Midbrain (tissue), 1 donor: ENCODE measurements around the gene GSC.
"Not testable (repeated sequence)": the region's sequence is repeated elsewhere in the genome, so short reads cannot be mapped to it uniquely, and the experiment has no call there.

Source experiments
- DNase-seq: peaks from one replicate; lab custom pipeline; 2025; lab: John Stamatoyannopoulos, UW

Gene GSC

DNA sequence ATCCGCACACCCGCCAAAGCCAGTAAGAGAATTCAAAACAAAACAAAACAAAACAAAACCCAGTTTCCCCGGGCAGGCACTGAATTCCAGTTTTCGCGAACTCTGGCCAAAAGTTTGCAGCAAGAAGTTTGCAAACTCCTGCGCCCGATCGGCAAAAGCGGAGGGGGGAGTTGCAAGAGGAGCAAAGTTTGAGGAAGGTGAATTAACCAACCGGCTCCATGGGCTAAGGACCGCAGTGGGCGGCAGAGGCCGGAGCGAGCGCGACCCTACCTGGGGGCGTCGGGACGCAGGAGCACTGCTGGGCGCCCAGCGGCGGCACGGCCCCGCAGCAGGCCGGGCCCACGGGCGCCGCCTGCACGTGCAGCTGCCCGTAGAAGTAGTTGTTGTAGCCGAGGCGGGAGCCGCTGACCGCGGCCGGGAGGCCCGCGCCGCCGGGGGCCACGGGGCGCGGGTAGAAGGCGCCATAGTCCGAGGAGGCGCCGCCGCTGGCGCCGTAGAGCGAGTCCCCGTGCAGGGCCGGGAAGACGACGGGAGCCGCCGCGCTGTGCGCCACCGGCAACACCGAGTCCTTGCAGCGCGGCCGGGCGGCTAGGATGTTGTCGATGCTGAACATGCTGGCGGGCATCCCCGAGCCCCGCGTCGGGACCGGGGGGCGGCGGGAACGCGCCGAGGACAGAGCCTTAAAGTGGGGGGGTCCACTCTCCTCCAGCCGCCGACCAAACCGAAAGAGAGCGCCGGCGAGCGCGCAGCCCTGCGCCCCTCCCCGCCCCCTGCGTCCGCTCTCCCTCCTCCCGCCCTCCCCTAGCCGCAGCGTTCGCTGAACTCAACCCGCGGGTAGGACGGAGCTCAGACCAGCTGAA lies at the start of gene GSC:
Gene GSC (minus strand): TSS at position 723 of the 860 bp plus-strand sequence. CDS start 98 bp downstream, at position 625.
- no peak for DNase-seq

DNA sequence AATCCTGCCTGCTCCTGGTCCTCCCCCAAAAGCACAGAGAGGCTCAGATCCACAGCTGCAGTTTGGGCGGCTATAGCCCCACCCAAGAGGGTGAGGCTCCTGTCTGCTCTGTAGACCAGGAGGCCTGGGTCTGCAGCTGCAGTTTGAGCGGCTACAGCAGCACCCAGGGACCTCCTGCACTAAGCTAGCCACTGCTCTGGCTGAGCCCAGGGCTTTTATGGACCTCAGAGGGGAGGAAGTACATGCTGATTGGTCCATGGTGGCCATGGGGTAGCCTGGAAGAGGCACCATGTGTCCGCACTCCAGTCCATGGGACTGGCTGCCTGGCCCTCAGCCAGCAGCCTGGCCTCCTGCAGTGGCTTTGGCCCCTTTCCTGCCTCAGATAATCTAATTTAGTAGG lies 49.6 kb upstream of the GSC start:
- DNase-seq = no peak

DNA sequence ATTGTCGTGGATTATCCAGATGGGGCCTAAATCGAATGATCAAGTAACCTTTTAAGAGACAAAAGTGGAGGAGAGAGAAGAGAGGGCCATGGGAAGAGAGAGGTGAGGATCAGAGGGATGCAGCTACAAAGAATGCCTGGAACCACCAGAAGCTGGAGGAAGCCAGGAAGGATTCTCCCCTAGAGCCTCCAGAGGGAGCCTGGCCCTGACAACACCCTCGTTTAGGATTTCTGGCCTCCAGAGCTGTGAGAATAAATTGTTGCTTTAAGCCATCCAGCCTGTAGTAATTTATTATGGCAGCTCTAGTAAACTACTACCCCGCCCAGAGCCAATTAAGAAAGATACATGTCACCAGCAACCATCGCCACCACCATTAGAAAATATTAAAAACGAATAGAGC lies 46.2 kb upstream of the GSC start:
- DNase-seq = no peak

DNA sequence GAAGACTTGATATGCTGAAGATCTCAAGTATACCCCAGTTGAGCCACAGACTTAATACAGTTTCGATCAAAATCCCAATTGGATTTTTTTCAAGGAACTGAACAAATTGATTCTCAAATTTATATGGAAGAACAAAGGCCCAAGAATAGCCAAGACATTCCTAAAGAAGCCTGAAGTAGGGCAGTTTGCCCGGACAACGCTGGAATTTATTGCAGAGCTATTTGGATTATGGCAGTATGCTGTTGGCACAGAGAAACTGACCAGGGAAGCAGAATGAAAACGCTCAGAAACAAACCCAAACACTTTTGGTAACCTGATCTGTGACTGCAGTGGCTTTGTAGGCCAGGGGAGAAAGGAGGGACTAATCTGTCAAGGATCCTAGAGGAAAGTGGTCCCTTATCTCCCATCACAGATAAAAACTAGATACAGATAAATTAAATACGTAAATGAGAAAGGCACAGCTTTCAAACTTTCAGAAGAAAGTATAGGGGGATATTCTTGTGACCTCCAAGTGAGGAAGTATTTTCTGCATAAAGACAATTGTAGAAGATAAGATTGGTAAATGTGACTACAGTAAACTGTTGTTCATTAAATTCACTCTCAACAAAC lies 35.9 kb upstream of the GSC start:
- DNase-seq = no peak

DNA sequence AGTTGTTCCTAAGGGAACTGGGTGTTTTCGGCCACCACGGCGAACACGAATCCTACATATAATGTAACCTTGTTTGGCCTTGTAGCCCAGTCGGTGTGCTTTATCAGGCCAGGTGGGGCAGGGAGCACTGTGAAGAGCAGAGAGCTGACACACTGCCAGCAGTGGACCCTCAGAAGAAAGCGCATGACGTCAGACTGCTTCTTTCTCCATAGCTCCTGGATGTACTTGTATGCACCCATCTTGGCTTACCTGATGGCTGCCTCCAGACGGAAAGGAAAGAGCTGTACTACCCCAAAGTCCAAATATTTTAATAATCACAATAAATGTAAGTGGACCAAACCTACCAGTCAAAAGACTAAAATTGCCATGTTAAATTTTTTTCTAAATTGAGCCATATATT lies 31.3 kb upstream of the GSC start:
- no peak for DNase-seq

DNA sequence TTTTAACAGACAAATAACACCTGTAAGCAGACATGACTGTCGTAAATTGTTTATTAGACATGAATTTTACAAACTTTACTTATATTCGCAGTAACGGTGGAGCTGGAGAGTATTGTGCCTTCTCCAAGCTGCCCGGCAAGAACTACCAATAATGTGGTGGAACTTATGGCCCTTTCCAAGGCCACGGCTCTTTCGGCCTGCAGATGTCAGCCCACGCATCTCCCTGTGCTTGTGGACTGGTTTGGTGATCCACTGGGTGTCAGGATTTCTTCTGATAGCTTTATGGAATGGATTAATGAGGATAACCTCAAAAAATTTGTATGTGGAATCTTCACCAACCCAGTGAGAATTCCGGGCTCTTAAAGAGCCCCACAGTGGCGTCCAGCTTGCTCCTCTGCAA lies 30.9 kb upstream of the GSC start:
- DNase-seq = not testable (repeated sequence)

DNA sequence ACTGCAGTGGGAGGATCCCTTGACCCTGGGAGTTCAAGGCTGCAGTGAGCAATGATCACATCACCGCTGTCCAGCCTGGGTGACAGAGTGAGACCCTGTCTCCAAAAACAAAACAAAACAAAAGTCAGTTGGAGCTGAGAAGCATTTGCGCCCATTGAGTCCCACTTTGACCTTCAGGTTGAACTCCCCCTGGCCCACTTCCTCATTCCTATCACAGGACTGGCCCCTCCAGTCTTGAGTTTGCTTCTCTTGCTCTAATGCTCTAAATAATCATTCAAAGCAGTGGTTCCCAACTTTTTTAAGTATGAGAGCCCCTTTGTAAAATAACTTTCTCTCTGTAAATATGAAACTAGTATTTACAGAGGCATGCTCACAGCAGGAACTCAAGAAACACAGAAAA lies 28.0 kb upstream of the GSC start:
- DNase-seq = no peak

DNA sequence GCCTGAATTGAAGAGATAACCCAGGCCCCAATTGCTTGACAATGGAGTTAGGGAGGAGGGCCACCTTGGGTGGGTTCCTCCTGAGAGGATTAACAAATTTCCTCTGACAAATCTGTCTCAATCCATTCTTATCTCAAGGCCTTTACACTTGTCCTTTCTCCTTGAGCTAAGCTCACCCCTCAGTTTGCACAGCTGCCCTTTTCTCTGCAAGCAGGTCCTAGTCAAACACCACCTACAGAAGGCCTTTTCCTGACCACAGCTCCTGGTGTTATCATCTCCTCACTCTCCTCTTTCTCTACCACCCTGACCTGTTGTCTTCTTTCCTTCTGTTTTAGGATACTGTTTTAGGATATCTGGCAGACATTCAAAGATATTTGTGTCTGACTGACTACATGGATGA lies 26.4 kb upstream of the GSC start:
- no peak for DNase-seq

DNA sequence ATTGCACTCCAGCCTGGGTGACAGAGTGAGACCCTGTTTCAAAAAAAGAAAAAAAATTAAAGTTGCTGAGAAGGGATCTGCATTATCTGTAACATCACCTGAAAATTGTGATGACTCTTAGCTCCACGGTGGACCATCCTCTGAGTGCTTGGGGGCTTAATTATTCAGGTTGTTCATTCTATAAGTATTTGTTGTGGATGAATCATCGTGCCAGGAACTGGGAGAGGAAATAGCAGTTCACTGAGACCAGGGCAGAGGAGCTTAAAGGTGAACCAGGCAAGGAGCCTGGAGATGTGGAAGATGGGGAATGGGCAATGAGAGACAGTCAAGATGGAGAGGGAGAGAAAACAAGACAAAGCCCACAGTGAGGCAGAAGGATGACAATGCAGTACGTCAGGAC lies 25.5 kb upstream of the GSC start:
- no peak for DNase-seq

DNA sequence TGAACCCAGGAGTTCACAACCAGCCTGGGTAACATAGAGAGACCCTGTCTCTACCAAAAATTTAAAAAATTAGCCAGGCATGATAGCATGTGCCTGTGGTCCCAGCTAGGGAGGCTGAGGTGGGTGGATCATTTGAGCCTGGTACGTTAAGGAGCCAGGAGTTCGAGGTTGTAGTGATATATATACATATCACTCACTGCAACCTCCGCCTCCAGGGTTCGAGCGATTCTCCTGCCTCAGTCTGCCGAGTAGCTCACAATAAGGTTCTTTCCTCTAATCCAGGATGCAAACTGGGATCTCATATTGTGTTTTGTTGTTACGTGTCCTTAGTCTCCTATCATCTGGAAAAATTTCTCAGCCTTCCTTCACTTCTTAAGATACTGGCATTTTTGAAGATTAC lies 24.0 kb upstream of the GSC start:
- DNase-seq = no peak

DNA sequence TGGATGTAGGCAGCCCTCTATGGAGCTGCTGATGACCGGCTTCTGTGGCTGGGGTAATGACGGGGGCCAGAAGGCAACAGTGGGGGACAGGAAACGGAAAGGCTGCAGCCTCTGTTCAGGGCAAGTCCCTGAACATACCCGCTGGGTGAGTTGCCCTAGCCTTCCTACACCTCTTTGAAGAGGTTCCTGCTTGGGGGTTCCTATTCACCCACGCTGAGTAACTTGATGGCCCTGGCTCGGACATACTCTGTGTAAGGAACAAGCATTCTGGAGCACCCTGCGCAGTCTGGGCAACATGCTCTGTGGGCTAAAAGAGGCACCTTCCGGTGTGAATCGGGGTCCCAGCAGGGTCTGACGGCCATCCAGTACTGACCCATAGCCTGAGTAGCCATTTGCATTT lies 17.7 kb upstream of the GSC start:
- DNase-seq = no peak

DNA sequence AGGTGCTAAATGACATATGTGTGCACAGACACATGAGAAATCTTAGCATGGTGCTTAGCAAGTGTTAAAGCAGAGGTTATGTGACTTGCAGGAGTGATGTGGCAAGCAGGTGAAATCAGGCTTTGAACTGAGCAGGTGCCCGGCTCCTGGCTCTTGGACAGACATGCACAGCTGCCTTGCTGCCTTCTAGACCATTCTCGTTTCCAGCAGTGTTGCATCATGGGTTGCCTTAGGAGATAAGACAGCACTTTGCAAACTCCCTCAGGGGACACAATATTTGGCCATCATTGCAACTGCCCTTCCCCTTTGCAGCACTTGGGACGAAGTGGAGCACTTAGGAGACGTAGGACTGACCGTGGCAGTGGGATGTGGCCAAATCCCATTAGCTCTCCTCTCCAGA lies 17.2 kb upstream of the GSC start:
- no peak for DNase-seq

DNA sequence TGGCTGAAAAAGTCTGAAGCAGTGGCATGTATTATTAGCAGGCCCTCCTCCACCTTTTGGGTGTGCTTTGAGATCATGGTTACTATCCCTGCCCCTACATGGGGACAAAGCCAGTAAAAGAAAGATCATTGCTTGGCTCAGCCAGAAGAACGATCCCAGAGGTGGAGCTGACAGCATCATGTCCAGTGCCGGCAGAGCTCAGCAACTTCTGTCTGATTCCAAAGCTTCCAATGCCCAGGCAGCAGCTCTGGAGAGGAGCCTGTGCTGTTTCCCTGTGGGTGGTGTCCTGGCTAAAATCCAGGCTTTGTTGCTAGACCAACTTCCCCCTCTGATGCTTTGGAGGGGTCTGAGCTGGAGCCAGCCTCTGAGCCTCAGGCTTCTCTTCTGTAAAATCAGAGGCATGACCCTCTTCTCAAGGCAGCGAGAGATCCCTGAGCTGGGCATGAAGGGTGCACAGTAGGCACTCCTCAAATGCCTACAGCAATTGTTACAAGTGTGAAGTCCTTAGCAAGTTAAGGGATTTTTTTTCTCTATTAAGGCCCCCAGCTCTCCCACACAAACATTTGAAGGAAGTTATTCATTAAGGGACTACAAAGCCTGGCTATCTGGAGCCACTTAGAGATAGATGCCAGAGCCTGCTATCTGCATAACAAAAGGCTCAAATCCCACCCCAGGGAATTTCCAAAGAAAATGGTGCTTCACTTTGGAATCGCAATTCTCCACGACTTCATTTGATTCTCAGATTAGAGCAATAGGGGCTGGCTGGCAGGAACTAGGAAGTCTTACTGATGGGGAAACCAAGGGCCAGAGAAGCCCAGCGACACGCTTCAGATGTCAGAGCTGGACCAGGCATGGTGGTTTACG lies 10.9 kb upstream of the GSC start:
- DNase-seq = no peak

DNA sequence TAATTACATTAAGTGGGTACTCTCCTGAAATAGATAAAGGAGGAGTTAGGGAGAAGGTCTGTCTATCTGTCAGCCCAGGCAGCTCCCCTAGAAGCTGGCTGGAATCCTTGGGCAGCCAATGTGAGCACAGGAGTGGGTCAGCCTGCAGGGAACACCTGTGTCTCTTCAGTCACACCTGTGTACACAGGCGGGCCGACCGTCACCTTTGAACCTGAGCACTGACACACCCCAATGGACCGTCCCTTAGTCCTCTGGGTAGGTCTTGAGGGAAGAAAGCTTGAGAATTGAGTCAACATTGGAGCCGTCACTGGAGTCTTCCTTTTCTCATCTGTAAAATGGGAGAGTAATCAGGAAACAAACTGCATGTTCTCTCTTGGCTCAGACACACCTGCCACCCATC lies 9.8 kb upstream of the GSC start:
- no peak for DNase-seq

DNA sequence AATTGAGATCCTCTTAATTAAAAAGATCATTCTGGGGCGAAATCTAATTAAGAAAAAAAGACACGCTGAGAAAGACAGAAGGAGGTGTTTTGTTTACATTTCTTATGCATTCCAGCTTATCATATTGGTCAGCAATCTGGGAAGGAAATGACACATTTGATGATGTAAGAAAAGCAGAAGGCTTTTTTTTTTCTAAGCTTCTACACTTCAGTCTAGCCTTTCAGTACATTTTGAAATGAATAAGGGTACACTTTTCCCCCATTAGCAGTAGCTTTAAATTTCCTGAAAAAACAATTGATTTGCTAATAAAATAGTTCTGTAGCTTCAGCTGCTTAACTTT lies 5.9 kb upstream of the GSC start:
- no peak for DNase-seq

DNA sequence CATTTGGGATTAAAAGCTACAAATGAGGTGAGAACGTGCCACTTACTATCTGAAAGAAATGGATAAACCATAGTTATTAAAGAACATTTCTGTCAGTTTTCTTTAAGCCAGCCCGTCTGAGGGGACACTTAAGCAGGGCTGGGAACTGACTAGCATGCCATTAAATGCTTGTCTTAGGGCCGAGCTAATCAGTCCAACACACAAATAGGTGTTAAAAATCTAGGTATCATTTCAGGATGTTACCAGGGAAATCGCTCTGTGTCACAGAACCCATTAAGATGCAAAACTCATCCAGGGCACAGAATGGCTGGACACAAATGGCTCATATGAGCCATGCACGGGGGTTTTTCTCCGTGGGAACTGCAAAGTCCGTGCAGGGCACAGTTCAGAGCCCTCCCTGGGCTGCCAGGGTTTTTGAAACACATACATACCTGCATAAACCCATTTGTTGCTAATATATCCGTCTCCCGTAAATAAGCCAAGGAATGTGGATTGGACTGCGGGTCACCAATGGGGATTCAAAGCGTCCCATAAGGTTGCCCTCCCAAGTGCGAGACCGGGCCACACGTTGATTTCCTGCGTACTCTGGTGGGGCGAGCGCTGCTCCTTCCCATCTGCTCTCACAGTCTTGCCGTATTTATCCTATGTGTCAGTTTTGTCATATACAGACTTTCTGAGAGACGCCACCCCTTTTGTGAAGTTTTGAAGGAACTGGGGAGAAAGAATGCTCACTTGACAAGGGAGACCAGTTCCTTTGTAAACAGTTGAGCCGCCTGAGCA lies 5.4 kb upstream of the GSC start:
- no peak for DNase-seq

DNA sequence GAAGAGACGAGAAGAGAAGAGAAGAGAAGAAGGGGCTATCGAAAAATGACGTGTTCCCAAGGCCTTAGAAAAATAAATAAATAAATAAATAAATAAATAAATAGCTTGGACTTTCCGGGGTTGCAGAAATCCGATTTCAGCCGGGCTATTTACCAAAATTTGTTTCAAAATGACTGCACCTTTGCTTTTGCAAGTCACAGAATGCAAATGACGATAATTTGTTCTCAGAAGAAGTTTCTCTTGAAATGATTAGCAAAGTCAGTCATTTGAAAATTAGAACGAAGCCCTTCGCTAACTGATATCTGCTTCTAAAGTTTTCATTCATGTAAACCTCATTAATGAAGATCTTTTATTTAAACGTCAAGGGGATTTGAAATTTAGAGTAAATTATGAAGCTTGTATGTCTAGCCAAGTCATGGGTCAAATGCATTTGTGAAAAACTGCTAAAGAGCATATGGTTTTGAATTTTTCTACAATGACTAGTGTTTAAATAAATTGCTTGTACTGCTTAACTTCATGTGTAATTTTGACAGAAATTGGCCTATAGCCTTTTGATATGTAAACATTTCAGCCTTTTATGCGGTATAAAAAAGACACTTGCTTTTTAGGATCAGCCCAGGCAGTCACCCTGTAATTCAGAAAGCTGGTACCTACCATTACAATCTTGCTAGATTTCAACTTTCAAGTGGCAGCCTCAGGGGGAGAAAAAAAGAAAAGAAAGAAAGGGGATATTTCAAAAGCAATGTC lies 4.6 kb upstream of the GSC start:
- DNase-seq = no peak

DNA sequence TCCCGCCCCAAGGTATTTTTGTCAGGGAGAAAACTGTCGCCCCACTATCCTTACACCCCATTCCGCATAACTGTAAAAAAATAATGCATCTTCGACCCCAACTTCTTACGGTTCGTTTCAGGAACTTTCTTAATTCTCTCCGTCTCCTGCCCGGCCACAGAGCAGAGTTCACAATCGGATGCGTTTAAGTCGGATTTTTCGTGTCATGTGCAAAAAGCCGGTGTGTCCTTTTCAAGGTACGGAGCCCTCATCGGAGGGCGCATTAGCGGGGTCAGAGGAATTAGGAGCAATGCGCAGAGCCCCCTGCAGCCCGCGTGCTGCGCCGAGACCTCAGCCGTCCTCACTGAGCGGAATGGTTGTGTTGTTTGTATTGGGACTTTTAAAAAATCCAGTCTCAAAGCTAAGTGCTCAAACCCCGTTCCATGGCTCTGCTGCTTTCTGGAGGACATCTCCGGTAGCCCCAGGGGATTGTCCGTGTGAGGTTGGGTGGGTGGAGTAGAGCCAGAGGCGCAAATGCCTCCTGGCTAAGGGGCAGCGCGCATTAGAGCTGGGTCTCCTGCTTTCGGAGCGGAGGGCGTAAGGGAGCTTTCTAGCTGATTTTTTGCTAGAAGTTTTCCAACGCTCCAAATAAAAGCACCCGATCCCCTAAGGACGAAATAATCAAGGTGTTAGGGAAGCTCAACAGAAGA lies 3.9 kb upstream of the GSC start:
- DNase-seq = no peak

DNA sequence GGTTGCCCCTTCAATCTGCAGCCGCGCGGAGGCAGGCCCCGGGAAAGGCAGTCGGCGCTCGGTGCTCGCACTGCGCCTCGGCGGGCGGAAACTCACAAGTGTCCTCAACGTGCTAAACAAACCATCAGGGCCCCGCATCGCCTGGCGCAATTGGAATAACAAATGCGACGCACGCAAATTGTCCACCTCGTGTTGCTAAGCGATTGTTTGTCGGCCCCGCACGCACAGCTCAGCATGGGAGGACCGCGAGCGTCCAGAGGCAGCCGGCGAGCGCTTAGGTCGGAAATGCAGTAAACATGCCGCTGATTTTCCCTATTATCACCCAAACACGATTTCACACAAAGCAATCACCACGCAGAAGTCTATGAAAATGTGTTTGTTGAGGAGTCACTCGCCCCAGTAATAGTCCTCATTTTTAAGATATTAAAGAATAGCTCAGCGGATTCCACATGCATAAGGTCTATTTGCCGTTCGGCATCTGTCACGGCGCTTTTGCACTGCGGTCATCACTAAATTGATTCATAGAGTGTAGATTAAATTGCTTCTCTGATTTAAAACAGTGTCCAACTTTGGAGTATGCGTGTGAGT lies 3.2 kb upstream of the GSC start:
- no peak for DNase-seq

DNA sequence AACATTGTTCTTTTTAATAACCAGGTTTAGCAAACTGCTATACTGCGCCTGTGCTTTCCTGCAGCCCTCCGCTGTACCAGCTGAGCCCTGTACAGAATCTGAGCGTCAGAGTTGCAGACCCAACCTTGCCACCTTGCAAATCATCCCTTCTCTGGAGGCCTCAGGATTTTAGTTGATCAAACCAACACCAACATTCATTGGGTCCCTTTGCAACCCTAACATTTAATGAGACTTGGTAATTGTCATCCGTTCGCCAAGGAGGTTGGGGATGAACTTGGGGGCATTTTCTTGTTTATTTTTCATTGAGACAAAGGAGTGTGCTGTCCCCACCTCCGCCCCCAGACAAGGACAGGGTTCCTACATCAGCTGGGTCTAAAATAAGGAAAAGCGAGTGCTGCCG lies 2.6 kb upstream of the GSC start:
- no peak for DNase-seq
